Left colon (tissue), 2 donors: ENCODE data around the gene ASPHD2. TPM values are rescaled to one million over a fixed set of nuclear protein-coding genes. Genes with fewer than 3 reads are reported as not detected.
A peak's percentile ranks its signal among the peaks of the same experiment; 100 is the strongest.

Experiments
- ATAC-seq: fragments of 200-7000 bp; cut with Tn5 transposase; one replicate; pipeline ENCODE4 v1.9.1; 2020; ENCODE audit warnings: mild to moderate bottlenecking, moderate library complexity
- DNase-seq, 2 donors: peaks; one replicate each; pipeline ENCODE4 v3.0.0-alpha.2; 2020
- intact Hi-C, 2 donors: fragments of 100-400 bp; cut with DNase I in 1 of 2; cut with micrococcal nuclease in 1 of 2; formaldehyde crosslinking; loops; one replicate each; pipeline versions ENCODE4 v1.11.2 to v1.14.0; 2022; cut with DNase I, micrococcal nuclease
- total RNA-seq, 2 donors: library from RNA; stranded (reverse); fragmentation: NEBNext Ultra II Directional; extraction: Animal tissue kit (Norgen Biotek cat#: 25700); gene quantifications; one replicate each; pipeline ENCODE4 v1.2.1, GENCODE V29; 2021
- donor health status: DM: no; HTN: no; CAD: no.
- donor health status: DM: yes; HTN: yes; CAD: no.

Gene ASPHD2
- total RNA-seq, 2 donors from 2014 or later = 7.0 to 7.1 TPM

DNA sequence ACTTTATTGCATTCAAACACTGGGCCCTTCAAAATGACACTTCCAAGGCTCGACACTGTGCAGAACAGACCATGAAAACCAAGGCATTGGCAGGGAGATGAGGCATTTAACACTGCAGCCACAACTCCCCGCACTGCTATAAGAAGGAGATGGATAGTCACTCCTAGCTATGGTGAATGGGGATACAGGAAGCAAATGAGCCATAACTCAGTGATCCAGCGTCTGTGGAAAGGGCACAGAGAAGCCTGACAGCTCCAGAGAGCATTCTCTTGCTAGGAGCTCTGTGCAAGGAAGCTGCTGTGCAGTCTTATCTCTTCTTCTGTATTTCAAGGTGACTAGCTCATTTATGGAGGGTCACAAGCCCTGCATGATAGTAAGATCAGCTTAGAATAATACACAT, 33.6 kb downstream of the ASPHD2 start:
- ATAC-seq (no peak), DNase-seq (no peak)
- intact Hi-C loops = no loop called here

DNA sequence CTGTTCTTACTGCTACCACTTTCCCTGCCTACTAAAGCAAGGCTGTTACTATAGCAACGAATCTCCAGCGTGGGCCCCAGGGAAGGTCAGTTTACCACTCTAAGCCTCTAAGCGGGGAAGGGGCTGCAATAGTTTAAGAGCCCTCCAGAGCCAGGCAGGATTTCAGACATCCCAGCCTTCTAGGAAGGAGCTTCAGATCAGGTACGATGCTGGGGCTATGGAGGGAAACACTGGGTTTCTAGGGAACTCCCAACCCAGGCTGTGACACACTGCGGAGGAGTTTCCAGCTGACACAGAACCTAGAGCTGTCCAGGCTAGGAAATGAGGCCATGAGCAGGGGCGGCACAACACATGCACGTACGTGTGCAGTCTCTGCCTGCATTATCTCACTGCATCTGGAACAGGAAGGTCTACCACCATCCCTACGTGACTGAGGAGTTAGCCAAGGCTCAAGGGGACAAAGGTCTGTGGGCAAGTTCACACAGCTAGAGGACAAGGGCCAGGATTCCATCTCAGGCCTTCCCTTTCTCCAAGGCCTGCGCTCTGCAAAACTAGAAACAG, 34.1 kb downstream of the ASPHD2 start:
- ATAC-seq (no peak), DNase-seq (no peak)
- intact Hi-C loops = no loop called here

DNA sequence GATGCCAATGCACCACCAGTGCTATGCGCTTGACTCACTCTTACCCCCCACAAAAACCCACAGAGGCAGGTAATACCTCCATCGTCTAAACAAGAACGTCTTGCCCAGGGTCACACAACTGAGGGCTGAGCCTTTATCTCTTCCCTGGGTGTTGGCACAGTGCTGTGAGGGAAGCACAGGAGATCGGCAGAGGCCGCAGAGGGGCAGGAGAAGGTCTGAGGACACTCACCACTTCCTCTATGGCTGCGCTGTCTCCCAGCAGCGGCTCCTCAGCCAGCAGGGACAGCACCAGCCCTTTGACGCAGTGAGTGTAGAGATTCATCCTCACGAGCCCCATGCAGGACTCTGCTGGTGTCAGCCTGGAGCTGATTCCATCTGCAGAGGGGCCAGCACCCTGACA, 34.6 kb downstream of the ASPHD2 start:
- intact Hi-C loops = no loop called here
- no peak for DNase-seq
- no peak for ATAC-seq

DNA sequence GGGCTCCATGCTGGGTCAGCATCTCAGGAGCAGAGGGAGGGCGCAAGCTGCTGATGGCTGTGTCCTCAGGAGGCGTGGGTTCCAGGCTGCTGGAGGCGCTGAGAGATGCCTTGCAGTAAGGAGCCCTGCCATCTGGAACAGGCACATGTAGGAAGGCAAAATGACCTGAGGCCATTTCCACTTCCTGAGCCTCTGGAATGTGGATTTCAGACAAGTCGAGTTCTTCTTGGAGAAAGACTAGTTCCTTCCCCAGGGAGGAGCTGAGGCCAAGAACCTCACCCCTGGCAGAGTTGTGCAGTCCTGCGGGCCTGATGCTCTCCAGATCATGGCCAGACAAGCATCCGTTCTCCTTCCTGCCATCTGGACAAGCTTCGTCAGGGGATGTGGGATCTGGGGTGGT, 35.3 kb downstream of the ASPHD2 start:
- intact Hi-C loops = no loop called here
- DNase-seq (no peak), ATAC-seq (no peak)

DNA sequence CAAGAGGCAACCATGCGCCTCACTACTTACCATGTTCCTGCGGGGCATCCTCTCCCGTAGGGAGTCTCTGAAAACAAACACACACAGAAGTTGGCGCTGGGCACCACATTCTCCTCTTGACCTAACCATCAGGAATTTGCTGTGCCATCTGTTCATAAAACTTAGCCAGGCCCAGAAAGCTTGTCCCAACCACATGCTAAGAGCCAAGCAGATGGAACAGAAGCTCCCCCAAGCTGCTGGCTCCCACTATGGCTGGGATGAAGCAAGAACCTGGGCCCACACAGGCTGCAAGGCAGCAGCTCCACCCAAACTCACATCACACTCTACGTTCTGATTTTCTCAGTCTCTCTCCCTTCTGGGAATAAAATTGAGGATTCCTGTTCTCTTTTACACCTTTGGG, 37.1 kb downstream of the ASPHD2 start:
- ATAC-seq = no peak
- DNase-seq = no peak
- intact Hi-C loops = no loop called here

DNA sequence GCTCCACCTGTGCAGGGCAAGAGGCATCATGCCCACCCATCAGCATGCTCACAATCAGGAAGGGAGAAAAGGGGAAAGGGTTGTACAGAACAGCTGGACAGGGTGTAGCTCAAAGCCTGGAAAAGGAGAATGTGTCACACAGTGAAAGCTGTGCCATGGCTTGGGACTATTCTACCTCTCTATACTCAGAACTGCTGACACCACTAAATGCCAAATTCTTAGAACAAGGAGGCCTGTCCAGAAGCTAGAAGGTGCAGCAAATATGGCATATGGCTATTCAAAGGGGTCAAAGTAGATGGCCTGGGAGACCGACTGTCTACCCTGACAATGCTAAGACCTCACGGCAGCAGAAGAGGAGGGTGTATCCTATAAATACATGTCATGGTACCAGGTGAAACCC, 41.7 kb downstream of the ASPHD2 start:
- ATAC-seq (no peak), DNase-seq (no peak)
- intact Hi-C loops = no loop called here

DNA sequence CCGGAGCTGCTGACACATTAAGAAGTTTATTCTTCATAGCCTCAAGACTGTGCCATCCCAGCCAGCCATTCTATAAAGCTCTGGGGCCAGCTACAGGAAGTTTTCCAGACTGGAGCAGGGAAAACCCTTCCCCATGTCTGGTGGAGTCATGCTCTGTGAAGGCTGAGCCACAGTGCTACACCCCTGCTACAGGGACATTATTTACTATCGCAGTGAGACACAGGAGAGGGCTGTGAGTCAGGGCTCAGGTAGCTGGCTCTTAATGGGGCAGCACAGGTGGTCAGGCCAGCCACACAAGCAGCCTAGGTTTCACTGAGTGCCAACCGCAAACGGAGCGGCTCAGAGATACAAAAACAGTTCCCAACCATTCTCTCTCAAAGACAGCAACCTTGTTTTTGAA, 42.5 kb downstream of the ASPHD2 start:
- no peak for ATAC-seq
- intact Hi-C loops = no loop called here
- no peak for DNase-seq

DNA sequence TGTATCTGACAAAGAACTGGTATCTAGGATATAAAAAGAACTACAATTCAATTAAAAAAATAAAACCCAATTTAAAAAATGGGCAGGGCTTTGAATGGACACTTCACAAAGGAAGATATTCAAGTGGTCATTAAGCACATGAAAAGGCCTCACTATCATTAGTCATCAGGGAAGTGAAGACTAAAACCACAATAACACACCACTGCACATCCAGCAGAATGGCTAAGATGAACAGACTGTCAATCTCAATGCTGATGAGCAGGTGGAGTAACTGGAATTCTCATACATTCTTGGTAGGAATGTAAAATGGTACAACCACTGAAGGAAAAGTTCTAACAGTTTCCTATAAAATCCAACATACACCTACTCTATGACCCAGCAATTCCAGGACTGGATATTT, 45.6 kb downstream of the ASPHD2 start:
- ATAC-seq = no peak
- DNase-seq = no peak
- intact Hi-C loops = no loop called here

DNA sequence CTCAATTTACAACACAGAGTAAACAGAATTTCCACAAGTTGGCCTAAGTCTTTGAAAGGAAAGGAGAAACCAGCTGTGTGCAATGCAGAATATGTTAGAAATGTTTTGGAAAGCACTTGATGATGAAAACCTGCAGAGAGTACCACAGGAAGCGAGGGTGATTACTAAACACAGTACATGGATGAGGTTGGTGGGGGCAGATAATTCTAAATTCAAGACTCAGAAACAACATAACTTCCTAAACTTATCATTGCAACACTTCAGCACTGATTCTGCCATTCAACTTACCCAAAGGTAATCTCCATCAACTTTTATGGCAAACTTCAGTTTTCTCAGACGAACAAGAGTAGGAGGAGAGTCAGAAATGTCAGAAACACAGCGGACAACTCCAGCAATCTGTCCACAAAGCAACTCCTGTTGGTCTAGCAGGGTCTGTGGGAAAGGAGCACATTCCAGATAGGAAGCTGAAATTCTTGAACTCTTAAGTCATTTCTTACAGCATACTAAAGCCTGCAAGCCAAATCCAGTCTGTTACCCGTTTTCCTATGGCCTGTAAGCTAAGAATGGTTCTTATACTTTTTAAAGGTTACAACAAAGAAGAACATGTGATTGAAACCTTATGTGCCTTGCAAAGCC, 47.8 kb downstream of the ASPHD2 start:
- ATAC-seq (no peak), DNase-seq (no peak)
- intact Hi-C loops = no loop called here

DNA sequence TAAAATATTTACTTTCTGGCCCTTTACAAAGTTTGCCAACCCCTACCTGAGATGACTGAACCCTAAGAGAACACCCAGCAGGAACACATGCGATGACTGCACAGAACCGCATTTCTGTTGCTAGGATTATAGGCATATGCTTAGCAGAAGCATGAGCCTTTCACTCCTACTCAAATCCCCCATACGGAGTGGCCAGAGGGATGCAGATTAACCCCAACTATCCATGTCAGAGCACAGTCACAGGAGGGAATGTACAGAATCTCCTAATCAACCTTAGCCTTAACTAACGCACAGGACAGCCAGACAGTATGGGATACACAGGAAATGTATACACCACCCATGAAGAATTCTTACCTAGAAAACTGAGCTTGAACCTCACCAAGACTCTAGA, 48.3 kb downstream of the ASPHD2 start:
- no peak for DNase-seq
- ATAC-seq = no peak
- intact Hi-C loops = no loop called here

DNA sequence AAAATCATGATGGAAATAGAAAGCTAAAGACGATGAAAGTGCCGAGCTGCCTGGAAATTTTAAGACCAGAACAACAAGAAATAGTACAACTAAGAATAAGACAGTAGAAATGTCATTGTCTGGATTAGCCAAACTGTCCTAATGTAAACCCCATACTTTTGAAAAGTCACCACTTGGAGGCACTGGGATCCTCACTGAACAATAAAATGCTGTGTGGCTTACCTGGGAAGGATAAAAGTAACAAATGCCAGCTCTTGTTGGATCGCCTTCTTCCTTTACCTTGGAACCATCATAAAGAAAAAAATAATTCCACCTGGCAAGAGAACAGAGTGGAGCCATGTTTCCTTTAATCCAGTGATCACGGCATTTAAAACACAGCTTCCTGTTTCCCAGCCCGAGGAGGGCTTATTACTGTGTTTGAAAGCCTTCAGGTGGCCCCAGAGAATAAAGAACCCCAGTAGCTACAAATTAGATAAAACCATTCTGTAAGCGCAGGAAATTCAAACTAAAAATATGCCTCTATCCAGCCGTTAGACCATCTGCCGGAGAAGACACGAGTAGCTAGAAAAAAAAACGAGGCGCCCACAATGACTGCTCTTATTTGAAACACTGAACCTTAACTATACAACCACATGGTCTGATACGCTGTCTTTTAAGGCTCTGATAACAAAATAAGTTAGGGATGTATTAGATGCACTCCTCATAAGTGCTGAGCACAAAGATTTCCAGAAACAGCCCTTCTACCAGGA, 50.2 kb downstream of the ASPHD2 start:
- ATAC-seq (peak; percentile 17), DNase-seq (no peak)
- intact Hi-C loops = no loop called here

DNA sequence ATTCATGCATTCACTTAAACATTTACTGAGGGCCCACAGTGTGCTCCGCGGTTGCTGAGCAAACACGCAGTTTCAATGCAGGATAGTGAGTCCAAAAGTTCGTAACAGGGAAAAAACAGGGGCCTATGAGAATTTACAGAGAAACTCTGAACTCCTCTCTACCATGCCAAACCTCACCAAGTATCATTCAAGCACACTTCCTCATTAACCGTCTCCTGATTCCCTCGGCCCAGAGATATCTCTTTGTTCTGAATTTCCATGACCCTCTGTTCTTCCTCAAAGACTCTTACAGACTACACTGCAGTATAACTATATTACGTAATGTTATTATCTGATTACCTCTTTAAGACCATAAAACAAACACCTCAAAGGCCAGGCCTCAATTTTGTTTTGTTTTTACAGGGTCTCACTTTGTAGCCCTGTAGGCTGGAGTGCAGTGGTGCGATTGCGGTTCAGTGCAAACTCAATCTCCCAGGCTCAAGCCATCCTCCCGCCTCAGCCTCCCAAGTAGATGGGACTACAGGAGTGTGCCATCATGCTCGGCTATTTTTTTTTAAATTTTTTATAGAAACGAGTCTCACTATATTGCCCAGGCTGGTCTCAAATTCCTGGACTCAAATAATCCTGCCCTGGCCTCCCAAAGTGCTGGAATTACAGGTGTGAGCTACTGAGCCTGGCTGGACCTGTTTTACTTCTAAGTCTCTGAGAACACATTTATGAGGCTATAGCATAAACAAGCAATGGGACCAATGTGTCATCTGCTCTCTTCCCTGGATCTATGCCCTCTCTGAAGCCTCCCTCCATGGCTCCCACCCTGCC, 50.9 kb downstream of the ASPHD2 start:
- DNase-seq (no peak), ATAC-seq (peak; percentile 49)
- intact Hi-C loops = no loop called here

DNA sequence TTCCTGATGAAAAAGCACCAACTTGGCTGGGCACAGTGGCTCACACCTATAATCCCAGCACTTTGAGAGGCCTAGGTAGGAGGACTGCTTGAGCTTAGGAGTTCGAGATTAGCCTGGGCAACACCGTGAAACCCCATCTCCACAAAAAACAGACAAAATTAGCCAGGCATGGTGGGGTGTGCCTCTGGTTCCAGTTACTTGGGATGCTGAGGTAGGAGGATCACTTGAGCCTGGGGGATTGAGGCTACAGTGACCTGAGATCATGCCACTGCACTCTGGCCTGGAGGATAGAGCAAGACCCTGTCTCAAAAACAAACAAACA, 51.5 kb downstream of the ASPHD2 start:
- intact Hi-C loops = no loop called here

DNA sequence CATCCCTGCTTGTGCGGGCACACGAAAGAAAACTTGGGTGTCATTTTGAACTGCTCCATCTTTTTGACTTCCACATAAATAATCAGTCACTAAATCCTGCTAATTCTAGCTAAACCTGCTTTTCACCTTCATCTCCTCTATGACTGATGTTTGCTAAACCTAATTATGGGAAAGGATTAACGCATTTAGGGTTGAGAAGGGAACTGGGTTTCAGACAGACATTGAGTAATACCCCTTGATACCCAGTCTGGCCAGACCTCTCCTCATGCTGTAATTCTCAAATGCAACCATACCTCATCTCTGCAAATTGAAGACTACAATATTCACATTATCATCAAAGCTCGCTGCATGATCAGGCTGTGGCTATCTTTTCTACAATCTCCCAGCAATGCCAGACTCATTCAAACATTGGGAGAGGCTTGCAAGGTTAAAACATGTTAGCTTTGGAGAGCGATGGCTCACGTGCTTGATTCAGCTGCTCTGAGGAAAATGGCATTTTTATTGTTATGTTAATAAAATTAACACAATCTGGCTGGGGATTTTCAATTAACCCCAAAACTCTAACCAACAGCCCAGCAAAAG, 52.1 kb downstream of the ASPHD2 start:
- ATAC-seq (no peak), DNase-seq (no peak)
- intact Hi-C loops = no loop called here

More for the DNA sequence above, 51.5 kb downstream of the ASPHD2 start:
- DNase-seq = no peak
- ATAC-seq = no peak

DNA sequence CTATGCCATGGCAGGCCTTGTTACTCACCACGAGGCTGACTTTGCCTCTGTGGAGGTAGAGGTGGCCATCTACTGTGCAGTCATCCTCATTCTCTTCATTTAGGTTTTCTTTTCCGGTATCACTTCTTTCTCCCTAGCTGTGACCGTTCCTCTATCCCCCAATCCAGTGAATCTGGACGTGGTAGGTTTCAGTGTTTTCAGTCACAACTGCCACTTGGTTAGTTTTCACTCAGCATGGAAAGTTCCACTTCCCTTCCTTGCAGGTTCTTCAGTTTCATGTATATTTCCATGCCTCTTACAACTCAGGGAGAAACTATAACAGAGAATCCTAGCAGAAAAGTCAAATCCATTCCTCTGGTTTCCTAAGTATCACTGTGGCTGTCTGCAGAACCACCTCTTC, 52.6 kb downstream of the ASPHD2 start:
- no peak for DNase-seq
- intact Hi-C loops = no loop called here
- no peak for ATAC-seq

DNA sequence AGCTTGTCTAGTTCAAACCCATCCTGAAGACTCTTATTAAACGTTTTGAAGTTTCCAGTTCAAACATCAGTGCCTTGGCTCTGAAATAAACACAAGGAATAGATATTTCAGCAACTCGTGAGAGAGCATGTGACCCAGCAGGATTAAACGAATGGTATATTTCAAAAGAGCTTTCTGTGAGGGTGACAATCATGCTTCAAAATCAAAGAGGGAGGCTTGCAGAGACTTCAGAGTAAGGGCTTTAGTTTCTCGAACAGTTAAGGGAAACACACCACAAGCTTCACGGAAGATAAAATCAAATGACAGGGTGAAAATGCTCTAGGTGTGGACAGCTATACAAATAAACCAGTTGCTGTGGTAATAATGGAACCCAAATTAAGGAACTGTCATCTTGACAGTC, 53.1 kb downstream of the ASPHD2 start:
- intact Hi-C loops = no loop called here
- ATAC-seq (no peak), DNase-seq (no peak)

DNA sequence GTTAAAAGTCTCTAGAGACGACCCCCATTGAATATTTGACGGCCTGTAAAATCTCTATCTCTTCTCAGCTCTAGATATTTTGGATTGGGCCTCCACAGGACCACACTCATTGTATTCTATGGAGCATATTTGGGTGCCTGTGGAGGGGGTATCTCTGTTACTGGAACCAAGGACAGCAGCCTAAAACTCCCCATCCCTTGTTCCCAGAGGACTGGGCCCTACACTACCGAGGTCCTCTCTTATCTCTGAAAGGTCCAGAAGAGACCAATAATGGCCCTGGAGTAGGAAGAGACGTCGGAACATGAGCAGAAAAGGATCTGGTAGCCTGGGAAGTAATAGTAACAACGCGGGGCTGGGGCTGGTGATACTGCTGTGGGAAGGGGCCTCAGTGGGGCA, 54.0 kb downstream of the ASPHD2 start:
- intact Hi-C loops = no loop called here
- DNase-seq (no peak), ATAC-seq (no peak)

DNA sequence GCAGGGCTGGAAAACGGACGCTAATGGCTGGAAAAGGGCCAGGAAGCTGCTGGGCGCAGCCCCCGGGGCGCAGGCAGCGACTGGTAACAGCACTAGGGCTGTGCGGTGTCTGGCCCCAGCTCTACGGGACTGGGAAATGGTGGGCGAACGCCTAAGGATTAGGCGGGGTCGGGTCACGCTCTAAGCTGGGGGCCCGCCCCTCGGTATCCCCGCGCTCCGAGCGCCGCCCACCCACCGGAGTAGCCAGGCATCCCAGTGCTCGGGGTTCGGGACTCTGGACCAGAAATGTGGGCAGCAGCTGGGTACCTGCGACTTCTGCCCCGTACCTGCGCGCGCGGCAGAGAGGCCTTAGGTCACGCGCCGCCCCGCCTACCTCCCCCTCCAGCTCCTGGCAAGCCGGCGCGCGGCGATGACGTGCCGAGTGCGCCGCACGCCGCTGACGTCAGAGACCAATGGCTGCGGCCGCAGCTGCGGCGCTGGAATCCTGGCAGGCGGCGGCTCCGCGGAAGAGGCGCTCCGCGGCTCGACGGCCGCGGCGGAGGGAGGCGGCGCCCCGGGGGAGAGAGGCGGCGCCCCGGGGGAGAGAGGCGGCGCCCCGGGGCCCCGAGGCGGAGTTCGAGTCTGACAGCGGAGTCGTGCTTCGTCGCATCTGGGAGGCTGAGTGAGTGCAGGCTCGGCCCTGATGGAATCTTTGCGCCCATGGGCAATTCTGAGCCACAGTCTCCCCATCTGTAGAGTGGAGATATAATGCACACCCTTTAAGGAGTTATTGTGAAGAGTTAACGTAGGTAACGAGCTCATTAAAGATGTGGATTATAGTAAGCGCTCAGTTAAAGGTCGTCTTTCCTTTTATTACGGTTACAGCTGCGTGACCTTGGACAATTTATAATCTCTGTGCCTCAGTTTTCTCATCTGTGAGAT, 54.6 kb downstream of the ASPHD2 start, which contains the start of the genes HPS4 and SRRD:
Gene HPS4, minus strand, starts transcription at position 345 of the 921 bp plus-strand sequence. CDS start 2,021 bp downstream, outside the sequence.
Gene SRRD, plus strand, starts transcription at position 439 of the 921 bp plus-strand sequence. Its CDS starts 14 bp downstream, at position 453.
- DNase-seq (peak; percentile 86 to 95), ATAC-seq (peak; percentile 88)
- intact Hi-C loops = no loop called here
